SH-SY5Y (cell line): Measurements from ENCODE around the gene CCDC116.

Source experiments
- GATA2 ChIP-seq: IDR thresholded peaks from 2 replicates; pipeline ENCODE4 v1.6.1; 2011; ENCODE audit warnings: mild to moderate bottlenecking, low read depth, low read length
- GATA3 ChIP-seq: IDR thresholded peaks from 2 replicates; pipeline ENCODE4 v1.6.1; 2011; ENCODE audit warnings: low read depth, mild to moderate bottlenecking, low read length, moderate library complexity

DNA sequence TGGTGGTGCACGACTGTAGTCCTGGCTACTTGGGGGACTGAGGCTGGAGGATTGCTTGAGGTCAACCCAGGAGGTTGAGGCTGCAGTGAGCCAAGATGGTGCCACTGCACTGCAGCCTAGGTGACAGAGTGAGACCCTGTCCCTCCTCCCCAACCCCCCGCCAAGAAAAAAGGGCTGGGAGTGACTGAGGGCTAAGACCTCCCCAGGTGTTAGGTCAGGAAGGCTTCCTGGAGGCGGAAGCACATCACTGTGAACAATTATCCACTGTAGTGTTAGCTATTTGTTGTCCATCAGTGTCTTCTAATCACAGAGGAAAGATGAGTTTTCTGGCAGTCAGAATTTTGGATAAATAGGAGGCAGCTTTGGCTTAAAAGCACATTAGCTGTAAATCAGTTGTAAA lies 11.5 kb upstream of the CCDC116 start:
- no peak for TF ChIP-seq GATA2
- TF ChIP-seq GATA3: no peak
